ENCODE measurements around the gene SPATA32.
"Not testable (repeated sequence)": the region's sequence is repeated elsewhere in the genome, so short reads cannot be mapped to it uniquely, and the experiment has no call there.

Gene SPATA32

DNA sequence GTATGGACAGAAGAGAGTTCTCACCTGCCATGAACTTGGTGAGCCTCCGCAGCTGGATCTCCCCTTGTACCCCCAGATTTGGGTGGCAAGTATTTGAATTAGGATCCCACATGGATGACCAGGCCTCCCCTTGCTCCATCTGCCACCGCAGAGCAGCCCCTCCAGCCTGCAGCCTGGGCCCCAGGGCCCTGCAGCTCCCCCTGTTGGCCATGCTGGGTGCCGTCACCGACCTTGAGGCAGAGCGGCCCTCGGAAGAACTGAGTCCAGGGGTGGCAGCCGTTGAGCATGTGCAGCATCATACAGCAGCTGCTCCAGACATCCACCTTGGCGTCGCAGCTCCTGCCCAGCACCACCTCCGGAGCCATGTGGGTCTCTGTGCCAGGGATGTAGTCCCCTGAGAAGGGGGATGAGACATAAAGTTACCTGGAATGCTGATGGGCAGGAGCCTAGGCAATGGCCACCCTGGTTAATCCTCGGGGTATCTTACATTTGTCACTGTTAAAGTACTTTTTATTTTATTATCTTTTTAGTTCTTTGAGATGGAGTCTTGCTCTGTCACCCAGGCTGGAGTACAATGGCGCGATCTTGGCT lies 9.0 kb upstream of the SPATA32 start:
- DNase-seq, result peak; percentile 76 to 79

DNA sequence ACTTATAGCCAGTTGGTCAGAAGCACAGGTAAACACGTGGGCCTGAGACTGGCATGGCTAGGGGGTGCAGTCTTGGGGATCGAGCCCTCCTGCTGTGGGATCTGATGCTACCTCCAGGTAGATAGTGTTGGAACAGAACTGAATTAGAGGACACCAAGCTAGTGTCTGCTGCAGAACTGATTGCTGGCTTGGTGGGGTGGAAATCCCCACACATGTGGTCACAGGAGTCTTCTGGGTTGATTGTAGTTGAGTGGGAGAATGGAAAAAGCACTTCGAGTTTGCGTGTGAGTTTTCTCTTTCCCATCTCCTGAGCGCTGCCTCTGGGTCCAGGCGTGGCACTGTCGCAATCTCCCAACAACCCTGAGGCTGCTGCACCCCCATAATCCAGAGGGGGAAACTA lies 8.0 kb upstream of the SPATA32 start:
- no peak for DNase-seq

DNA sequence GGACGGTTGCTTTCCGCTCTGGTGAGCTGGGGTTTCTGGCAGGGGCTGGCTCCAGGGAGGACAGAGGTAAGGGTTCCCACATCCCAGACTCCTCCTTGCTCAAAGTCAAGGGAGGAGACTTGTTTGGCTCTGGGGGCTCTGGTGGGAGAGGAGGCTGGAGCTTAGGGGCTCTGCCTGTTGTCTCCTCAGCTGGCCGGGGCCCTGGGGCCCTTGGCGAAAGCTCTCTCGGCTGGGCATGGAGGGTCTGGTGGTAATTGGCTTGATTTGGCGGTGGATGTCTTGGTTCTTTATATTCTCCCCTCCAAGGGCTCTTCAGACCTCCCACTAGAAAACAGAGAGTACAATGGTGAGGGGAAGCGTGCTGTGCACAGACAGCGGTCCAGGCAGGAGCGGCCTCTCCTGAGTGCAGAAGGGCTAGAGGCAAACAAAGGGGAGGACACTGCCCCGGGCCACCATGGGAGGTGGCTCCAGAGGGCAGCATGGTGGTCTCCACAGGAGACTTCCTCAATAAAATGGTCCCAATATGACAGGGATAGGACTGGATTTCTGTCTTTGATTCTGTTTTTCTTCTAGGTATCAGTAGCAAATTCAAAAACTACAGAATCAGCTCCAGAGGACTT lies 5.7 kb upstream of the SPATA32 start:
- DNase-seq, result no peak

DNA sequence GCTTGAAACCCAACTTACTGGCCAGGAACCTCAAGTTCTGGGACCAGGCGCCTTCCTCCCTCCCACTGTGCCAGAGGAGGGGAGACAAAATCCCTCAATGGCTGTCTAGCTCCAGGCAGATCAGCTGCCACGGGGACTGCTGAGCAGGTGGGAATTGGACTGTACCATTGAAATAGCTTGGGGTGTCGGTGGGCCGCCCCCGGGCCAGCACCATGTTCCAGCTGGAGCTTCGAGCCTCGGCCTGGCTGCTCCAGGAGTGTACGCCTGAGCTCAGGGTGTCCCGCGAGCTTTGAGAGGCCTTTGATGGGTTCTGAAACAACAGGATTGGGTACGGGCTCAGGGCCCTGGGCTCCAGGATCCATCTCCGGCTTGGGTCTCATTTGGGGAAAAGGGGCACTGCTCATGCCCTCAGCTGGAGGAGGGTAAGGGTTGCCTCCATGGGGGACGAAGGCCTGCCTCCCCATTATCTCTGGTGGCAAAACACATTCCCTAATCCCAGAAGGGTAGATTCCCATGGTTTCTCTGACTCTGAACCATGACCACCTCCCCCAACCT lies 4.6 kb upstream of the SPATA32 start:
- no peak for DNase-seq

DNA sequence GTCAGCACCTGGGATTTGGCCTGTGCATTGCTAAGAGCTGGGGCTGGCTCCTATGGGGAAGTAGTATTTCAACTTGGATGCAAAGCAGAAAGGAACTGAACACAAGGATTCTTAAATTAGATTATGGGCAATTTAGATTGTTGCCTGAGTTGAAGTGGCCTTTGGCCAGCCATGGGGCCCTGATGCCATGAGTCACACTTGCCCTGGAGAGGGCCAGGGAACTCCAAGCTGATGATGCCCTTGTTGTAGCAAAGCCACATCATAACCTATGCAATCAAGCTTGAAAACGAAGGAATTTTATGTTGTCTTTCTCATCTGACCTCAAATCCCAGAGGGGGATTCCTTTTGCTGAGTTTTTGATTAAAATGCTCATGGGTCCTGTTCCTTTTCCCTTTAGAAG lies 3.9 kb upstream of the SPATA32 start:
- no peak for DNase-seq

DNA sequence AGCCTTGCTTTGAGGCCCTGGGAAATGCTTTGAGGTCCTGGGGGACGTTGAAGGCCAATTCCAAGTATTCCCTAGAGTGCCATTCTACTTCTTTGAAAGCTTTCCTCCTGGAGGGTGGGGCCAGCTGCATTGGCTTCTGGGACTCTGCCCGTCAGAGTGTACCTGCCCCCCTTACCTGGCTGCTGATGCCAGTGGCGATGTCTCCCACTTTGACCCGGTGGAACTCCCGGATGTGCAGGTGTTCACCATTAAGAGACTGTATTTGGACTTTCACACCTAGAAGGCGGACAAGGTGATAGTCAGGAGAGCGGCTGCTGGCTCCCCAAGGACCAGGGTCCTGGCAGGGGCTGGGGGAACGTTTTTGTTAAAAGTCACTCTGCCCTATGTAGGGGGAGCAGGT lies 3.1 kb upstream of the SPATA32 start:
- no peak for DNase-seq

DNA sequence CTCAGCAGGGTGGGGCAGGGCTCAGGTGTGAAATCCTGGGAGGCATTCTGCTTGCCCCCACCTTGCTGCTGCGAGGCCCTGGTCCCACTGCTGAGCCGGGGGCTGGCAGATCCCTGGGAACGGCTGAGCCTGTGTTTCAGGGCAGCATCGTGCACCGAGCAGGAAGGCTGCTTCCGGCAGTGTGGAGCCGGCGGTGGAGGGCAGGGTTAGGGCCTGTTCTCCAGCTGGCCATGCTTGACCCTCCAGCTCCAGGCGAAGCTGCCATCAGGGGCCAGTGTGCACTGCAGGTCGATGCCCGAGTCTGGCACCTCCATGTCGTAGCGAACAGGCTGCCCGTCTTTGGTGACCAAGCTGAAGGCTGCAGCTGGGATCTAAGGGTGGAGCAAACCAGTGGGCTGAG lies 2.5 kb upstream of the SPATA32 start:
- no peak for DNase-seq

DNA sequence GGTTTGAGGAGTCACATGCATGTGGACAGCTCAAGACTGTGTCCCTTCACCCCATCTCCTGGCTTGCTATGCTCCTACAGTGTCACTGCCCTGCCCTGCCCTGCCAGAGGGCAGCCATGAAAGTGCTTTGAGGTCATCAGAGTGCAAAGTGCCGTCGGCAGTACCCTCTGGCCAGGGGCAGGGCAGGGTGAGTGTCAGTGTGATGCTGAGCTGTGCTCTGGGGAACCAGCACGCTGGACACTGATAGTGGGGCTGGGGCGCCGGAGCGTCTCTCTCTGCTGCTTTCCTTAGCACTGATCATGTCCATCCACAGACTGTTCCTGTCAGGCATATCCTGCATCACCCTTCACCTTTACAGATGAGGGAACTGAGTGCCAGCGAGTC lies 1.6 kb upstream of the SPATA32 start:
- no peak for DNase-seq

DNA sequence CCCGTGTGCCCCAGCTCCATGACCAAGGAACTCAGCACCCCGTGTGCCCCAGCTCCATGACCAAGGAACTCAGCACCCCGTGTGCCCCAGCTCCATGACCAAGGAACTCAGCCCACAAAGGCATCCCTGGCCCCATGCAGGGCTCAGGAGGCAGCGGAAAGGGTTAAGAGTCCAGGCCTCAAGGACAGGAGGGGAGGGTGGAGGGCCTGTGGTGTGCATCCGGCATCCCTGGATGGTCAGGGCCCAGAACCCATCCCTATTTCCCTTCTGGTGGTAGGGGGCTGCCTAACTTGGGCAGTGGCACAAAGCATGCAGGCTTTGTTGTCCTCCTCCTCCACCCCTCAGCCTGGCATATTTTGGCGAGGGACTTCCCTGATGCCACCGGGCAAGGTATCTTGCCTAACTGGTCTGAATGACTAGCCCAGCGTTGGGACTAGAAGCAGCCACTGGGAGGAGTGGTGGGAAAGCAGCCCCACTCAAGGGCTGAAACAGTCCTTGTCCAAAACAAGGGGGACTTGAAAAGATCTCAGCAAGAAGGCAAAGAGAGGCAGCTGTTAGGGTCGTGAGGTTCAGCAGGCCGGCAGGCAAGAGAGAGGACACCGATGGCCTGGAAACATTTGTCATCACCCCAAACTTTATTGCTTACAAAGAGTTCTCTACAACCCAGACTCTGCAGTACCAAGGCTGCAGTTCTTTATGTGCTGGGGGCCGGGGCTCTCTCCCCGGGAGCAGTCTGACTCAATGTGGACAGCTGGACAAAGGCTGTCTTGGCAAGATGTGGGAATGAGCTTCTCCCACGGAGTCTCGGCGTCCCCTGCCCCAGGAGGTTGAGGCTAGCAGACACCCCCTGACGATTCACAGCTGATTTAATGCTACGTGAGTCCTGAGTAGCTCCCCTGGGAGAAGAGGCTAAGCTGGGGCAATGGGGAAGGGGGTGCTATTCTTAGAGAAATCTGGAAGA lies 902 bp upstream of the SPATA32 start:
- DNase-seq, result peak; percentile 39 to 40

DNA sequence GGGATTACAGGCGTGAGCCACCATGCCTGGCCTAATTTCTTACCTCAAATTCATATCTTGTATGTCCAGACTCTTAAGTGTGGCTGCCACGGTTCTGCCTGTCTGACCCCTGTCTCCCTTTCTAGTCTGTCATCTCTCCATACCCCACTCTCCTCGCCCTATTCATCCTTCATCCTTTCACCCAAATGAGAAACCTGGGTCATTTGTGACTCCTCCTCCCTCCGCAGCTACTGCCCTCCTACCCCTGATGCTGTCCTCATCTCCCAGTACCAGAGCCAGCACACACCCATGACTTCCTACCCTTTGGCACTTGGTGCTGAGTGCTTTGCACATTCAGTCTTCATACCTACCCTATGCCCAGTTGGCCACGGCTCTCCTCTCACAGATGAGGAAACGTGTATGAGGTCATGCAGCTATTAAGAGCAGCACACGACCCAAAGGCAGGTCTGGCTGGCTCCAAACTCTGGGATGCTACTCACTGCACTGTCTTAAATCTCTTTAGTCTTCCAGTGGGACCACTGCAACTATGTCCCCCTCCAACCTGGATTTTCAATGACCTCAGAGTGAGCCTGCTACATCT lies 1.6 kb downstream of the SPATA32 start:
- no peak for DNase-seq

DNA sequence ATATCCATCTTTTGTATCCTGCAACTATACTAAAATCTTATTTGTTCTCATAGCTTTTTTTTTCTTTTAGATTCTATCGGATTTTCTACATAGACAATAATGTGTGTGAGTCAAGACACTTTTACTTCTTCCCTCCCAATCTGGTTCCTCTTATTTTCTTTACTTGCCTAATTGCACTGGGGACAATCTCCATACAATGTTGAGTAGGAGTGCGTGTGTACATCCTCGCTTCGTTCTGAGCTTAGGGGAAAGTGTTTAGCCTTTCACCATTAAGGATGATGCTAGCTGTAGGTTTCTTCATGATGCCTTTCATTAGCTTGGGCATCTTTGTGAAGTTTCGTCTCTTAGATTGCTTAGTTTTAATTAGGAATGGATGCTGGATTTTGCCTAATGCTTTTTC lies 2.9 kb downstream of the SPATA32 start:
- DNase-seq, result no peak

DNA sequence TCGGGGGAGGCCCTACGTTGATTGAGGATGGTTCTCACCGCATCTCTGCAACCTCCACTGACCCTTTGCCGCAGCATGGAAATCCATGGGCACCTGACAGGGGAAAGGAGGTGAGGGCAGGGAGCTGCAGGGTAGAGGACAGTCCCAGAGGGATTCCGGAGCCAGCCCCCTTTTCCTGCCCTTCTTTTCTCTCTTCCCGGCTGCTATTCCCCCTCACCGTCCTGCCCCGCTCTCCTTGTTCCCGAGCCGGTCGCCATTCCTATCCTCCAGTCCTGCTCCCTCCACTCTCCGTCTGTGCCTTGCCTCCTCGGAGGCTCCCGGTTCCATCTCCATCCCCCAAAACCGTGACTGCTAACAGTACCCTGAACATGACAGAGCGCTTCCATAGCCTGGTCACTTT lies 4.8 kb downstream of the SPATA32 start:
- no peak for DNase-seq

DNA sequence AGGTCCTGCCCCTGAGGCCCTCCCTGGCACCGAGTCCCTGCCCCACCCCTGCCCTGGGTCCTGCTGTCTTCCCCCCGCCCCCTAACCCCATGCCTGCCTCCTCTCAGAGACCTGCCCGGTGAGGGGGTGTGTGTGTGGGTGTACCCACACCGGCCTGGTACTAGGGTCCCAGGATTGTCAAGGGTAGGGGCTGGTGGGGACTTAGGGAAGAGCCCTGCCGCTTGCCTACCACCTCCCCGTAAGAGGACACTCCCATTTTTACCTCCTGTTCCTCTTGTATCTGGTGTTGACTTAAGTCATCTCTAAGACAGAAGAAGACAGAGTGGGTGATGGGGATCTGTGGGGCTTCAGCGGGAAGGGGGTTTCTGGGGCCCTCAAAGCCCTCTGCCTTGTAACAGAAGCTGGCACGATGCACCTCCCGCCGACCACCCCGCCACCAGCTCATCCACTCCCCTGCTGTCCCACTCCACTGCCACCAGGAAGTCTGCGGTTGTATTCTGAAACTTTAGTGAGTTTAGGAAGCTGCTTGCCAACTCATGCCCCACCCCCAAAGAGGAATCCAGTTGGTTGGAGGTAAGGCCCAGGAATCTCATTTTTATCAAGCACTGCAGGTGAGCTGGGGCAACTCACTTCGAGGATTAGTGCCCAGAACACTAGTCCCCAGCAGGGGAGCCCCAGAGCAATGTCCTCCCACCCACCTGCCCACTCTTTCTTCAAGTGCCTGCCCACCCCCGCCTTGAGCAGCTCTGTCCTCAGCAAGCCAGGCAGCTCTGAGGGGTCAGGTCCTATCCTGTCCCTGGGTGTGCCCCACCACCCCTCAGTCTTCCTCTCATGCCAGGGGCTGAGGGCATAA lies 5.6 kb downstream of the SPATA32 start:
- peak in 1 of 2 experiments; percentile 42 for DNase-seq

DNA sequence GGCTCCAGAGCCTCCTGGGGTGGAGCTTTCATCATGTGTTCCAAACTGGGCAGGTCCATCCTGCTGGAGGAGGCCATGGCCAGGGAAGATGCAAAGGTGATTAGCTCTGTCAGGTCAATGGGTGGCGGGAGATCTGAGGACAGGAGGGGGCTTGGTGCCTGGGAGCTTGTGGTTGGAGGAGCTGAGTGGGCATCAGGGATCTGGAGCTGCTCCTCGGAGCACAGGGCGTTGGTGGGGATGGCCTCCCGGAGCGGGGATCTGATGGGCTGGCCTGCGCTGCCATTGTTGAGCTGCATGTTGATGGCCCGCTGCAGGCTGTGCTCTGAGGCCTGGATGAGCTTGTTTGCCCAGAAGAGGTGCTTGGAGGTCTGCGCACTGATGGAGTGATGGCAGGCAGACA lies 6.5 kb downstream of the SPATA32 start:
- DNase-seq, result no peak

DNA sequence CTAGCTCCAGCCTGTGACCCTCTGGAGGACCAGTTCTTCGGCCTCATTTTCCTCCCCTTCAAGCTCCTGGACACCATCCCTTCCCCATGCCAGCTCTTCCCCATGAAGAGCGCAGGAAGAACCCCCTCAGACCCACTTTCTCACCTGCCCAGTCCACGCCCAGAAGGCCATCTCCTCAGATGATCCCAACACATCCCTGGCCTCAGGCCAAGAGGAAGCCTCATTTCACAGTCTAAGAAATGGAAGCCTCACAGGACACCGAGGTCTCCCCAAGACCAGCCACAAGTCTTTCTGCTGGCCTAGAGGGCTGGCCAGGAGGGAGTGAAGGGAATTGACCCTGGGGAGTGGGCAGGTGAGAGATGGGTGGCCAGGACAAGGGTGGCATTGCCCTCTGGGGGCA lies 8.0 kb downstream of the SPATA32 start:
- no peak for DNase-seq

DNA sequence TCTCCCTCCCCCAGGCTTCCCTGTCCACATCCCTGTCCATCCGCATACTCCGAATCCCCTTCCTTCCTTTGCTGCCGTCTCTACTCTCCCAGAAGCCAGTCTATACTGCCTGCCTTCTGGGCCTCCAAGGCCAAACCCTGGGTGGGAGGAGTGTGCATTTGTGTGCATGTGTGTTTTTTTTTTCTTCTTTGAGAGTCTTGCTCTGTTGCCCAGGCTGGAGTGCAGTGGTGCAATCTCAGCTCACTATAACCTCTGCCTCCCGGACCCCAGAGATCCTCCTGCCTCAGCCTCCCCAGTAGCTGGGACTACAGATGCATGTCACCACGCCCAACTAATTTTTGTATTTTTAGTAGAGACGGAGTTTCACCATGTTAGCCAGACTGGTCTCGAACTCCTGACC lies 8.7 kb downstream of the SPATA32 start:
- DNase-seq, result not testable (repeated sequence)

DNA sequence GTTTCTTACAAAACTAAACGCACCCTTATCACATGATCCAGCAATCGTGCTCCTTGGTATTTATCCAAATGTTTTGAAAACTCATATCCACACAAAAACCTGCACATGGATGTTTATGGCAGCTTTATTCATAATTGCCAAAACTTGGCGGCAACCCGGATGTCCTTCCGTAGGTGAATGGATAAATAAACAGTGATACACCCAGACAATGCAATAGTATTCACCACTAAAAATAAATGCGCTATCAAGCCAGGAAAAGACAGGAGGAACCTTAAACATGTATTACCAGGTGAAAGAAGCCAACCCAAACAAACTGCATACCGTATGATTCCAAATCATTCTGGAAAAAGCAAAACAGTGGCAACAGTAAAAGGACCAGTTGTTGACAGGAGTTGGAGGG lies 10.0 kb downstream of the SPATA32 start:
- DNase-seq, result no peak

DNA sequence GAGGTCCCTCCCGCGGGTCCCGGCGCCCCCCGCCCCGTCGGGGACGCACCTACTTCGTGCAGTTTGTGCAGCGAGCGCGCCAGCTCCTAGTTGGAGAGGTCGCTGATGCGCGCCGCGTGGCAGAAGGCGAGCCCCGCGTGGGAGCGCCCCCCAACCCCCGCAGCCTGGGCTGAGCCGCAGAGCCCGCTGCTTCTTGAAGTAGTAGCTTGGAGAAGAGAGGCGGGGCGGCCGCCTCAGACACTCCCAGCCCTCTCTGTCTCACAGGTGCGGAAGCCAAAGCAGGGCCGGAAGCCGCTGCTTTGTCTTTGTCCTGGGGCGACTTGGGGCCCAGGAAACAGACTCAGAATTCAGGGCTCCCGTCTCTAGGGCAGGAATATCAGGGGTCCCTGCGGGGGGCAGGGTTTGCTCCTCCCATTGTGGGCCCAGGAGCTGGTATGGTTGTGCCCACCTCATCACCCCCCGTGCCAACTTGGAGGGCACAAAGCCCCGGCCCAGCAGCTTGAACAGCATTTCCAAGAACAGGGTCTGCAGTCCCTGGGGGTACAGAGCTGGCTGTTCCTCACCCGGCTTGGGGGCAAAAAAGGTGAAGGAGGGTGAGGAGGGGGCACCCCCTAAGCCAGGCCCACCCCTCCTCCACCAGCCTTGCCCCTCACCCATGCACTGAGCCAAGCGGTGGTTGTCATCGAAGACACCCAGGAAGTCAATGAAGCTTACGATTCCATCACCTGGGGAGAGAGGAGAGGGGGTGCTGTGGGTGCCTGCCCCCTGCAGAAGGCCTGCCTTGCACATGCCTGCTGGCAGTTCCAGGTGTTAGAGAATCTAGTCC lies 13.5 kb downstream of the SPATA32 start:
- peak; percentile 79 to 85 for DNase-seq

DNA sequence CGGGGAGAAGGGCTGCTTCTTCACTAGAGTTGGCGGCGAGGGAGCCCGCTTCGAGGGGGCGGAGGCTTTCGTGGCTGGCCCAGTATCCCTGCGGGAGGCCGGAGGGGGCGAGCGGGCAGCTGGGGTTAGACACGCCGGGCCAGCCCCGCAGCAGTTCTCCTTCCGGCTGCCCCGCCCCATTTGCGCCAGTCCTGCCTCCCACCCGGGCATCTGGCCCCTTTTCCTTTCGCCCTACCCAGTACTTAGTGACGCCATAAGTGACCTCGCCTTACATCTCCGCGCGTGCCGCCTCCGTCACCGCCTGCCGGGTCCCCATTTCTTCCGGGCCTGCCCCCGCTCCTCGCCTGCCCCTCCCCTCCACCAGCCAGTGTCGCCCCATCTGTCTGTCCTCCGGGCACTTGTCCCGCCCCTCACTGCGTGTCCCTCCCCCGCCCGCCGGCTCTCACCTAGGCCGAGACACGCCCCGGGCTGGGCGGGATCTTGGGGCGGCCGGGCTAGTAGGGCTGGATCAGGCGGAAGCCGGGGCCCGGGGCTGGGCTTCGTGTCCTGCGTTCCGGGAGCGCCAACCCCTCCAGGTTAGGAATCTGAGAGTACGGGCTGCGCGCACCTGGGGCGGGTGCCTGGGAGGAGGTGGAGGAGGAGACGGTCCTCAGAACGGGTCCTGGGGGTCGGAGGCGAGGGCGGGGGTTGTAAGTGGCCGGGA lies 14.3 kb downstream of the SPATA32 start:
- DNase-seq, result peak; percentile 98 to 99

DNA sequence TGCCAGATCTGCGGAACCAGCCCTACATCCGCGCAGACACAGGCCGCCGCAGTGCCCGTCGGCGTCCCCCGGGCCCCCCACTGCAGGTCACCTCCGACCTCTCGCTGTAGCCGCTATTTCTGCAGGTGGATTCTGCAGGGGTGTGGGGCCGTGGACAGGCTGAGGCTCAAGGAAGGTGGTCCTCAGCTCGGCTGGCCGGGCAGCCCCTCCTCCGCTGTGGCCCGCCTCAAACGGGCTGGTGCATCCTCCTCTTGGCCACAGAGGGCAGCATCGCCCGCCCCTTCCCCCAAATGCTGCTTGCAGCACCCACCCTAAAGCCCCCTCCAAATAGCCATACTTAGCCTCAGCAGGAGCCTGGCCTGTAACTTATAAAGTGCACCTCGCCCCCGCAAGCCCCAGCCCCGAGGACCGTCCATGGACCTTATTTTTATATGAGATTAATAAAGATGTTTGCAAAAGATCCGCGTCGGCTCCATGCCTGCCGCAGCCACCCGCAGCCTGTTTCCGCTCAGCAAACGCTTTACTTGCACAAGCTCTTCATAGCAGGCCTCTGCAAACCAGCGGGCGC lies 14.9 kb downstream of the SPATA32 start:
- DNase-seq, result no peak
